Osteoblast (primary cell): ENCODE data around the gene PTPRR. TPM values are rescaled to one million over a fixed set of nuclear protein-coding genes. Genes with fewer than 3 reads are reported as not detected.

Source experiments
- DNase-seq: peaks from one replicate; pipeline ENCODE4 v3.0.0; 2011; ENCODE audit warnings: low spot score, mixed read lengths; ENCODE audit not compliant: insufficient read length; ENCODE audit errors: missing footprints
- H2AFZ ChIP-seq: 2 replicates; pipeline ENCODE4 v1.6.0; 2011; ENCODE audit warnings: mild to moderate bottlenecking, low read length
- H3K27ac ChIP-seq: 2 replicates; pipeline ENCODE4 v1.5.1; 2011; ENCODE audit warnings: mild to moderate bottlenecking, low read depth, low read length, moderate library complexity
- H3K27me3 ChIP-seq: 2 replicates; pipeline ENCODE4 v1.6.0; 2012; ENCODE audit warnings: mild to moderate bottlenecking, control low read depth, inconsistent platforms, low read length, moderate library complexity; ENCODE audit not compliant: insufficient read depth
- H3K36me3 ChIP-seq: 2 replicates; pipeline ENCODE4 v1.5.1; 2011; ENCODE audit warnings: mild to moderate bottlenecking, low read length, control low read depth, moderate library complexity; ENCODE audit not compliant: insufficient read depth
- H3K4me1 ChIP-seq: 2 replicates; pipeline ENCODE4 v1.5.1; 2011; ENCODE audit warnings: mild to moderate bottlenecking, low read length, control low read depth, moderate library complexity; ENCODE audit not compliant: insufficient read depth
- H3K4me2 ChIP-seq: 2 replicates; pipeline ENCODE4 v1.6.0; 2011; ENCODE audit warnings: mild to moderate bottlenecking, low read length; ENCODE audit not compliant: insufficient read depth
- H3K4me3 ChIP-seq: fragments of 200-600 bp; sonication (generic); 3 replicates; pipeline ENCODE4 v1.5.1; 2012; ENCODE audit warnings: mild to moderate bottlenecking, low read length, inconsistent platforms; ENCODE audit not compliant: insufficient read depth
- H3K79me2 ChIP-seq: 2 replicates; pipeline ENCODE4 v1.6.0; 2012; ENCODE audit warnings: mild to moderate bottlenecking, low read length, control low read depth, inconsistent platforms; ENCODE audit not compliant: insufficient read depth
- H3K9me3 ChIP-seq: 2 replicates; pipeline ENCODE4 v1.5.1; 2011; ENCODE audit warnings: low read depth, low read length, control low read depth
- H4K20me1 ChIP-seq: 2 replicates; pipeline ENCODE4 v1.6.0; 2012; ENCODE audit warnings: mild to moderate bottlenecking, low read length, control low read depth; ENCODE audit not compliant: insufficient read depth
- total RNA-seq: library from RNA; depleted of rRNA; stranded (reverse); fragments of >200 nt; gene quantifications from 2 replicates; pipeline ENCODE4 v1.2.3, GENCODE V29; 2012
- TF ChIP-seq, protein P1 (sequence below): IDR thresholded peaks from 2 replicates; pipeline ENCODE4 v1.5.1; 2011; ENCODE audit warnings: mild to moderate bottlenecking, low read depth, low read length, moderate library complexity; ENCODE audit errors: extremely low read depth

Gene PTPRR
- total RNA-seq, 1 donor = not detected

DNA sequence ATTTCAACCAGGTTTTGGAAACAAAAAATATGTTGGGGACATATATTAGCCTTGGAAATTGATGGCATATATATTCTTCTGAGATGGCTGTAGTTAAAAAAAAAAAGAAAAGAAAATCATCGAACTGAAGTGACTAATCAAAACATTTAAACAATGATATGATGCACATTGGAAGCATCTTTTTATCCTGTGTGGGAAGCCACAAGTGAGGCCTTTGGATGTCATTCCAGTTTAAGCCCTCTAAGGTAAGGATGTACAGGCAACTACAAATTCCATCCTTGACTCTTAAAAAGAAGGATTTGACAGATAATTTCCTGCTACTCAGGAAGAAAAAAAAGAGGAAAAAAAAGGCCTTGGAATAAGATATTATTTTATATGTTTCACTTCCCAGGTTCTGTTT, 273.7 kb downstream of the PTPRR start:
- peak overlapping the region; percentile 87 for H3K27ac ChIP-seq
- DNase-seq = no peak
- no peak overlapping the region for H2AFZ ChIP-seq

DNA sequence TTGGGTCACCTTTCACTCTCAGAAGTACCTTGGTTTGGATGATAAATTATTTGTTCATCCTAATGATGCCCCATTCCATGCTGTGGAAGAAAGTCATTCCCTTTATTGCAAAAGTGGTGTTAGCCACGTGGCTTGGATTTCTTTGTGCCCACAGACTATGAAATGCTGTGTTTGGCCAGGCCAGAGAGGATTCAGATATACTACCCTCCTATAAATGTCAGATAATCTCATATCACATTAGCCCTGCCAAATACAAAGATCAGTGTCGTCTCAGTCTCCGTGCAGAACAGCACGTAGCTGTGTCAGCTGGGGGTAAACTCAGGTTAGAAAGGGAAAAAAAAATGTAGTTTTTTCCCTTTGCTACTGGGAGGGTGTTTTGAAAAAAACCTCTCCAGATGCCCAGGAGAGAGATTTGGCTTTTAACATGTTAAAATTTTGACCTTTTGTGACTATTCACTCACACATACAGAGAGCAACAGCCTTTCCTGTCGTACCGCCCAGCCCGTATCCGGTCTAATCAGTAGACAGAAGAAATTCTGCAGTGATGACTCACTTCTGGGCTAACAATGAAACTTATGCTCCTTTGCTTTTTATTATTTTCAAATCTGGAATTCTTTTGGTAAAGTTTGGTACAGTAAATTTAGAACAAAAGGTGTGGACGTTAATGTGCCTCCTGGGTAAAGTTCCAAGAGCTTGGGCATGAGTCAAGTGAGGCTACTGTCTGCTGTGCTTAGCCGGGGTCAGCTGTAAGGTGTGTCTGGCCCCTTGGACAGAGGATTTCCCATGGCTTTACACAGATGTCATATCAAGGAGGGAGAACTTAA, 274.8 kb downstream of the PTPRR start:
- H4K20me1 ChIP-seq = no peaks in the 10 kb centered on the region
- TF ChIP-seq, protein P1, sequence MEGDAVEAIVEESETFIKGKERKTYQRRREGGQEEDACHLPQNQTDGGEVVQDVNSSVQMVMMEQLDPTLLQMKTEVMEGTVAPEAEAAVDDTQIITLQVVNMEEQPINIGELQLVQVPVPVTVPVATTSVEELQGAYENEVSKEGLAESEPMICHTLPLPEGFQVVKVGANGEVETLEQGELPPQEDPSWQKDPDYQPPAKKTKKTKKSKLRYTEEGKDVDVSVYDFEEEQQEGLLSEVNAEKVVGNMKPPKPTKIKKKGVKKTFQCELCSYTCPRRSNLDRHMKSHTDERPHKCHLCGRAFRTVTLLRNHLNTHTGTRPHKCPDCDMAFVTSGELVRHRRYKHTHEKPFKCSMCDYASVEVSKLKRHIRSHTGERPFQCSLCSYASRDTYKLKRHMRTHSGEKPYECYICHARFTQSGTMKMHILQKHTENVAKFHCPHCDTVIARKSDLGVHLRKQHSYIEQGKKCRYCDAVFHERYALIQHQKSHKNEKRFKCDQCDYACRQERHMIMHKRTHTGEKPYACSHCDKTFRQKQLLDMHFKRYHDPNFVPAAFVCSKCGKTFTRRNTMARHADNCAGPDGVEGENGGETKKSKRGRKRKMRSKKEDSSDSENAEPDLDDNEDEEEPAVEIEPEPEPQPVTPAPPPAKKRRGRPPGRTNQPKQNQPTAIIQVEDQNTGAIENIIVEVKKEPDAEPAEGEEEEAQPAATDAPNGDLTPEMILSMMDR = no peak
- peak overlapping the region; percentile 55 for H2AFZ ChIP-seq
- peak overlapping the region; percentile 87 for H3K27ac ChIP-seq
- H3K9me3 ChIP-seq = no peaks in the 10 kb centered on the region
- H3K36me3 ChIP-seq = no peaks in the 10 kb centered on the region
- H3K27me3 ChIP-seq = no peaks in the 10 kb centered on the region
- peaks cover 48% of the 10 kb centered on the region for H3K4me1 ChIP-seq
- no peaks in the 10 kb centered on the region for H3K79me2 ChIP-seq
- DNase-seq = no peak
- H3K4me3 ChIP-seq = peak overlapping the region; percentile 17
- peak overlapping the region; percentile 69 for H3K4me2 ChIP-seq

More for the DNA sequence above, 273.7 kb downstream of the PTPRR start:
- Histone ChIP-seq H3K4me3 (no peak overlapping the region), H3K27me3 (no peaks in the 10 kb centered on the region), H4K20me1 (no peaks in the 10 kb centered on the region), H3K36me3 (no peaks in the 10 kb centered on the region), H3K4me1 (peaks cover 48% of the 10 kb centered on the region), H3K9me3 (no peaks in the 10 kb centered on the region), H3K79me2 (no peaks in the 10 kb centered on the region), H3K4me2 (peak overlapping the region; percentile 69)
- TF ChIP-seq, protein P1 = no peak

DNA sequence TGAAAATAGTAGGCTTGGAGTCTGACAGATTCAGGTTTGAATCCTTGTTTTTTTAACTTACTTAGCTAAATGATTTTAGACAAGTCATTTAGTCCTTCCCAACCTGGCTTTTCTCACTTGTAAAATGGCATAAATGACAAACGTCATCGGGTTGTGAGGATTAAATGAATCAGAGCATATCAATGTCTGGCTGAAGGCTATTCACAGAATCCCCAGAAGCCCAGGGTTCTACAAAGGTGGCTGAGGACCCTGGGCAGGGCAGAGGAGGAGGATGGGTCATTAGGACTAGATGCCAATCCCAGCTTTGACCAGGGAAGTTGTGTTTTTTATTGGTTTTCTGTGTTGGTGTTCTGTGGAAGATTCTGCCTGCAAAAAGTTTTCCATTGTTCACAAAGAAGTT, 275.7 kb downstream of the PTPRR start:
- no peaks in the 10 kb centered on the region for H4K20me1 ChIP-seq
- H3K36me3 ChIP-seq = no peaks in the 10 kb centered on the region
- no peaks in the 10 kb centered on the region for H3K79me2 ChIP-seq
- H3K27ac ChIP-seq = peak overlapping the region; percentile 87
- no peak for DNase-seq
- H3K4me1 ChIP-seq = peaks cover 48% of the 10 kb centered on the region
- H3K9me3 ChIP-seq = no peaks in the 10 kb centered on the region
- TF ChIP-seq, protein P1 = no peak
- H3K4me3 ChIP-seq = no peak overlapping the region
- no peak overlapping the region for H3K4me2 ChIP-seq
- no peaks in the 10 kb centered on the region for H3K27me3 ChIP-seq
- peak overlapping the region; percentile 70 for H2AFZ ChIP-seq

DNA sequence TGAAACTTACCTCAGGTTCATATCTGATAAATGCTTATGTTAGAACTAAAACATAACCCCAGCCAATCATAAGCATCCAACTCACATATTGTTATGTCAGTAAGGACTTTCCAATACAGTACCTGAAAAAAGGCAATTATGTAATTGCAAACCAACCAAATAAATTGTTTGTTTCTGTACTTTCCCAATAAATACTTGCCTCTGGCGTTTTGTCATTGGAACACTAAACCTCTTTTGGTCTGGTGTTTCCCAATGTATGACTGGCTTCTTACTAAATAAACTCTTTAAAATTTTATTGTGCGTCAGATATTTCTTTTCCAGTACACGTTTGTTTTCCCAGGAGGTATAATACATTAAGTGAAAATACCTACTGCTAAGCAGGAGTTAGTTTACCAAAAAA, 276.6 kb downstream of the PTPRR start:
- Histone ChIP-seq H3K9me3 (no peaks in the 10 kb centered on the region), H3K27ac (no peak overlapping the region), H3K27me3 (no peaks in the 10 kb centered on the region), H3K36me3 (no peaks in the 10 kb centered on the region), H4K20me1 (no peaks in the 10 kb centered on the region), H3K4me3 (no peak overlapping the region), H3K79me2 (no peaks in the 10 kb centered on the region), H2AFZ (no peak overlapping the region), H3K4me1 (peaks cover 43% of the 10 kb centered on the region), H3K4me2 (no peak overlapping the region)
- DNase-seq = no peak
- TF ChIP-seq, protein P1 = no peak
